A549 (cell line): ENCODE data around the gene PPP3CA. TPM values are rescaled to one million over a fixed set of nuclear protein-coding genes. Genes with fewer than 3 reads are reported as not detected.
A peak's percentile ranks its signal among the peaks of the same experiment; 100 is the strongest.

Experiments
- ATAC-seq, 2 experiments: fragments of 200-7000 bp in 1 of 2; fragments of >200 bp in 1 of 2; cut with Nextera tagmentation in 1 of 2; cut with Tn5 transposase in 1 of 2; 3 replicates each; pipeline versions ENCODE4 v1.8.0 to v1.9.1; 2018 to 2020; ENCODE audit warnings: mild to moderate bottlenecking in 1 of 2, moderate library complexity in 1 of 2
- CTCF ChIA-PET: fragments of 300-600 bp; sonication (Branson Sonifier 250); formaldehyde crosslinking; extraction: SDS; loops from one replicate; lab custom pipeline; 2021; ENCODE audit warnings: antibody characterized with exemption, inconsistent platforms; lab: Yijun Ruan, JAX
- POLR2A ChIA-PET: fragments of 350-600 bp; formaldehyde crosslinking; extraction: SDS; loops from one replicate; lab custom pipeline; 2021; ENCODE audit warnings: antibody characterized with exemption, inconsistent platforms; lab: Yijun Ruan, JAX
- DNase-seq, 2 experiments: peaks; one replicate each; pipeline versions ENCODE4 v3.0.0 to v3.0.0-alpha.2; 2011 to 2016; ENCODE audit warnings: low read depth in 1 of 2, low spot score in 1 of 2
- FAIRE-seq: peaks from 2 replicates; lab custom pipeline; 2011; peaks lifted over from hg19 to GRCh38; lab: Jason Lieb, UNC
- H3K27ac ChIP-seq, 2 experiments: fragments of >200 bp; sonication (Bioruptor Twin); formaldehyde crosslinking; 3 replicates each; pipeline ENCODE4 v1.5.1; 2016 to 2017
- H3K4me1 ChIP-seq: fragments of >200 bp; sonication (Bioruptor Twin); formaldehyde crosslinking; 3 replicates; pipeline ENCODE4 v1.6.1; 2016
- H3K4me2 ChIP-seq: fragments of >200 bp; sonication (Bioruptor Twin); formaldehyde crosslinking; 3 replicates; pipeline ENCODE4 v1.6.1; 2016
- H3K4me3 ChIP-seq: fragments of >200 bp; sonication (Bioruptor Twin); formaldehyde crosslinking; 3 replicates; pipeline ENCODE4 v1.5.1; 2016
- H3K9me3 ChIP-seq: fragments of >200 bp; sonication (Bioruptor Twin); formaldehyde crosslinking; 3 replicates; pipeline ENCODE4 v1.6.1; 2016
- CBX8 ChIP-seq: fragments of 200-600 bp; sonication (generic); IDR thresholded peaks from 2 replicates; pipeline ENCODE4 v1.6.1; 2016
- CHD2 ChIP-seq: fragments of 150-350 bp; IDR thresholded peaks from 2 replicates; pipeline ENCODE4 v1.6.1; 2014; ENCODE audit warnings: low read length; ENCODE audit not compliant: partially characterized antibody
- EHMT2 ChIP-seq: fragments of 200-600 bp; sonication (generic); IDR thresholded peaks from 2 replicates; pipeline ENCODE4 v1.6.1; 2016; ENCODE audit warnings: antibody characterized with exemption, low read depth, mild to moderate bottlenecking, moderate library complexity
- ELK1 ChIP-seq: fragments of 150-350 bp; IDR thresholded peaks from 2 replicates; pipeline ENCODE4 v1.6.1; 2014; ENCODE audit warnings: low read depth, mild to moderate bottlenecking, low read length
- EP300 ChIP-seq, 2 experiments: fragments of >200 bp; sonication (Bioruptor Twin); formaldehyde crosslinking; IDR thresholded peaks; 2 replicates in 1 of 2; 3 replicates in 1 of 2; pipeline ENCODE4 v1.6.1; 2016 to 2017
- ESRRA ChIP-seq: fragments of 150-350 bp; IDR thresholded peaks from 2 replicates; pipeline ENCODE4 v1.6.1; 2014; ENCODE audit warnings: mild to moderate bottlenecking, low read length, borderline replicate concordance
- FOXS1 ChIP-seq: fragments of 250-450 bp; sonication (Bioruptor Pico); IDR thresholded peaks from 2 replicates; pipeline ENCODE4 v1.5.0; 2020; ENCODE audit warnings: mild to moderate bottlenecking, moderate library complexity
- GATA3 ChIP-seq: IDR thresholded peaks from 2 replicates; pipeline ENCODE4 v1.6.1; 2012; ENCODE audit warnings: borderline replicate concordance
- HDAC2 ChIP-seq: fragments of 200-600 bp; sonication (generic); IDR thresholded peaks from 2 replicates; pipeline ENCODE4 v1.6.1; 2016
- HEYL ChIP-seq: fragments of 250-450 bp; sonication (Bioruptor Pico); IDR thresholded peaks from 2 replicates; pipeline ENCODE4 v1.8.0; 2021; ENCODE audit warnings: mild to moderate bottlenecking, moderate library complexity
- HOXB13 ChIP-seq: fragments of 250-450 bp; sonication (Bioruptor Pico); IDR thresholded peaks from 2 replicates; pipeline ENCODE4 v1.5.0; 2020; ENCODE audit warnings: low read depth, mild to moderate bottlenecking, moderate library complexity
- HOXB5 ChIP-seq: fragments of 250-450 bp; sonication (Bioruptor Pico); IDR thresholded peaks from 2 replicates; pipeline ENCODE4 v1.5.0; 2020; ENCODE audit warnings: mild to moderate bottlenecking, moderate library complexity
- JUNB ChIP-seq: fragments of >200 bp; sonication (Bioruptor Twin); formaldehyde crosslinking; IDR thresholded peaks from 2 replicates; pipeline ENCODE4 v1.6.1; 2016
- KDM5A ChIP-seq: fragments of 200-600 bp; sonication (generic); IDR thresholded peaks from 2 replicates; pipeline ENCODE4 v1.6.1; 2016; ENCODE audit warnings: antibody characterized with exemption, mild to moderate bottlenecking
- MAFK ChIP-seq: fragments of 450-650 bp; IDR thresholded peaks from 2 replicates; pipeline ENCODE4 v1.6.1; 2014; ENCODE audit not compliant: partially characterized antibody
- MAX ChIP-seq: IDR thresholded peaks from 2 replicates; pipeline ENCODE4 v1.6.1; 2012
- MAZ ChIP-seq: fragments of 150-350 bp; IDR thresholded peaks from 2 replicates; pipeline ENCODE4 v1.6.1; 2014; ENCODE audit warnings: antibody characterized with exemption, low read depth, low read length, borderline replicate concordance
- NR3C1 ChIP-seq: fragments of >200 bp; sonication (Bioruptor Twin); formaldehyde crosslinking; IDR thresholded peaks from 3 replicates; pipeline ENCODE4 v1.6.1; 2017
- POLR2AphosphoS2 ChIP-seq: conservative IDR thresholded peaks from 2 replicates; pipeline ENCODE4 v1.6.1; 2012; ENCODE audit warnings: low read length, improper control_type of control experiment, inconsistent platforms
- RAD21 ChIP-seq, 2 experiments: fragments of >200 bp in 1 of 2; sonication (Bioruptor Twin) in 1 of 2; formaldehyde crosslinking in 1 of 2; IDR thresholded peaks in 1 of 2; conservative IDR thresholded peaks in 1 of 2; 2 replicates in 1 of 2; 3 replicates in 1 of 2; pipeline ENCODE4 v1.6.1; 2012 to 2018; ENCODE audit warnings: inconsistent platforms in 1 of 2
- RARB ChIP-seq: fragments of 250-450 bp; sonication (Bioruptor Pico); IDR thresholded peaks from 2 replicates; pipeline ENCODE4 v1.8.0; 2021; ENCODE audit warnings: mild to moderate bottlenecking, moderate library complexity
- RCOR1 ChIP-seq: fragments of 150-350 bp; IDR thresholded peaks from 2 replicates; pipeline ENCODE4 v1.6.1; 2014; ENCODE audit warnings: antibody characterized with exemption, low read length, low read depth
- REST ChIP-seq: fragments of 200-600 bp; sonication (generic); IDR thresholded peaks from 2 replicates; pipeline ENCODE4 v1.6.1; 2016; ENCODE audit warnings: antibody characterized with exemption, mild to moderate bottlenecking, moderate library complexity
- RNF2 ChIP-seq: fragments of 200-600 bp; sonication (generic); IDR thresholded peaks from 2 replicates; pipeline ENCODE4 v1.6.1; 2016; ENCODE audit warnings: low read depth, mild to moderate bottlenecking, antibody characterized with exemption, moderate library complexity, borderline replicate concordance
- SMC3 ChIP-seq: fragments of >200 bp; sonication (Bioruptor Twin); formaldehyde crosslinking; IDR thresholded peaks from 3 replicates; pipeline ENCODE4 v1.6.1; 2018; ENCODE audit warnings: inconsistent platforms
- TP53 ChIP-seq: fragments of 250-450 bp; sonication (Bioruptor Pico); IDR thresholded peaks from 2 replicates; pipeline ENCODE4 v1.5.0; 2021; ENCODE audit warnings: mild to moderate bottlenecking, moderate library complexity
- ZC3H11A ChIP-seq: fragments of 450-650 bp; IDR thresholded peaks from 2 replicates; pipeline ENCODE4 v1.6.1; 2014; ENCODE audit warnings: antibody characterized with exemption, mild to moderate bottlenecking
- WGBS: methylation state at CpG from one replicate; pipeline ENCODE4 v1.1.6; 2017; ENCODE audit errors: missing lambda C conversion rate; 5-methylcytosine and 5-hydroxymethylcytosine counted together
- polyA plus RNA-seq, 4 experiments: library from polyadenylated mRNA; depleted of rRNA in 3 of 4; stranded (reverse); fragments of >200 nt; fragmentation: RNase III in 1 of 4; extraction: RNeasy Plus Mini Kit Qiagen cat#74134 plus additional on column Dnase treatment in 1 of 4; gene quantifications; 2 replicates in 3 of 4; 3 replicates in 1 of 4; pipeline ENCODE4 v1.2.3, GENCODE V29; 2011 to 2017

The PPP3CA gene
- polyA plus RNA-seq, 2 of the 4 experiments (the other 2 are of a cell fraction), result 21.4 to 42.4 TPM

- Histone ChIP-seq H3K9me3 (no peaks in the 10 kb centered on the region), H3K4me2 (no peak overlapping the region), H3K27ac (no peak overlapping the region), H3K4me1 (peaks cover 8% of the 10 kb centered on the region; the same call in 2 of the 3 replicates)
- 92% methylated on average over 1 of the region's 1 CpG for WGBS
- CTCF ChIA-PET, result no interaction called here
- TF ChIP-seq RCOR1, result no peak
- TF ChIP-seq RNF2, result no peak
- no peak for TF ChIP-seq EHMT2
- TF ChIP-seq MAFK, result peak; percentile 64
- no peak for TF ChIP-seq SMC3
- TF ChIP-seq, all 56 proteins: peak for 1
- FAIRE-seq (no peak), ATAC-seq (no peak), DNase-seq (no peak)
- POLR2A ChIA-PET, result no interaction called here
- no peak overlapping the region for H3K4me3 ChIP-seq
These were observed 24.6 kb downstream of the PPP3CA start for GRCh38 chr4:101322743-101323142.

GRCh38 chr4:101321481-101322042 lies 25.8 kb downstream of the PPP3CA start:
- ATAC-seq, result no peak
- ChIA-PET CTCF (interaction anchor here (1.3 kb wide), 1 partner anchor 11 kb away, joined by 3 read pairs; no protein-coding TSS in a partner anchor), POLR2A (interaction anchor here (0.6 kb wide), 1 partner anchor 513 kb away, joined by 4 read pairs; no protein-coding TSS in a partner anchor)
- TF ChIP-seq RARB (CRISPR knock-in tag), result no peak
- TF ChIP-seq RAD21 (conservative IDR thresholded peaks at IDR 0.05 in 1 of 2, IDR thresholded peaks at IDR 0.05 in 1 of 2), result no peak
- TF ChIP-seq ESRRA, result no peak
- TF ChIP-seq HOXB13, result no peak
- TF ChIP-seq FOXS1 (CRISPR knock-in tag), result no peak
- TF ChIP-seq EP300 (IDR thresholded peaks at IDR 0.05), result no peak
- TF ChIP-seq GATA3, result no peak
- no peak for TF ChIP-seq REST
- TF ChIP-seq SMC3, result no peak
- no peak for TF ChIP-seq HEYL (CRISPR knock-in tag)
- 77% methylated on average over 4 of the region's 4 CpGs for WGBS
- Histone ChIP-seq H3K27ac (no peak overlapping the region), H3K9me3 (no peaks in the 10 kb centered on the region), H3K4me1 (peaks cover 6% of the 10 kb centered on the region; the same call in 1 of the 3 replicates), H3K4me3 (no peak overlapping the region), H3K4me2 (no peak overlapping the region)
- no peak for FAIRE-seq
- no peak for DNase-seq

GRCh38 chr4:101315786-101316185 lies 31.5 kb downstream of the PPP3CA start:
- 84% methylated on average over 3 of the region's 3 CpGs for WGBS
- Histone ChIP-seq H3K27ac (no peak overlapping the region), H3K4me3 (no peak overlapping the region), H3K4me2 (no peak overlapping the region), H3K9me3 (no peaks in the 10 kb centered on the region), H3K4me1 (no peaks in the 10 kb centered on the region)
- ATAC-seq (no peak), FAIRE-seq (no peak), DNase-seq (no peak)
- TF ChIP-seq CHD2 (no peak), ESRRA (no peak), EHMT2 (no peak), JUNB (no peak), MAZ (no peak), MAX (no peak), GATA3 (no peak), HDAC2 (no peak), ELK1 (no peak), ZC3H11A (no peak), NR3C1 (no peak), KDM5A (no peak), TP53 (CRISPR knock-in tag) (no peak), POLR2AphosphoS2 (no peak), HOXB5 (CRISPR knock-in tag) (no peak), CBX8 (no peak)
- CTCF ChIA-PET, result no interaction called here
- POLR2A ChIA-PET, result no interaction called here
